MM.1S (cell line): Measurements from ENCODE around the gene SAMD5.

Experiments
- DNase-seq: peaks from one replicate; pipeline ENCODE4 v3.0.0-alpha.2; 2015
- H2AFZ ChIP-seq: fragments of 300-600 bp; sonication (generic); 2 replicates; pipeline ENCODE4 v1.6.0; 2016; ENCODE audit warnings: antibody characterized with exemption, low read length
- H3F3A ChIP-seq: fragments of 300-600 bp; sonication (generic); 2 replicates; pipeline ENCODE4 v1.6.1; 2016; ENCODE audit warnings: mild to moderate bottlenecking, antibody characterized with exemption, low read length, moderate library complexity, mixed read lengths; ENCODE audit not compliant: insufficient read depth
- H3K27ac ChIP-seq: fragments of 300-600 bp; sonication (generic); 2 replicates; pipeline ENCODE4 v1.5.1; 2016; ENCODE audit warnings: mild to moderate bottlenecking, low read length
- H3K27me3 ChIP-seq: fragments of 300-600 bp; sonication (generic); replicated peaks from 2 replicates; pipeline ENCODE4 v1.6.0; 2016; ENCODE audit warnings: low read length; ENCODE audit not compliant: insufficient read depth
- H3K36me3 ChIP-seq: fragments of 300-600 bp; sonication (generic); replicated peaks from 2 replicates; pipeline ENCODE4 v1.6.1; 2016; ENCODE audit warnings: mild to moderate bottlenecking, low read length, mixed read lengths; ENCODE audit not compliant: insufficient read depth
- H3K4me1 ChIP-seq: fragments of 300-600 bp; sonication (generic); 2 replicates; pipeline ENCODE4 v1.6.1; 2016; ENCODE audit warnings: low read length, mixed read lengths
- H3K4me2 ChIP-seq: fragments of 300-600 bp; sonication (generic); 2 replicates; pipeline ENCODE4 v1.6.0; 2016; ENCODE audit warnings: low read depth, low read length
- H3K4me3 ChIP-seq: fragments of 300-600 bp; sonication (generic); 2 replicates; pipeline ENCODE4 v1.5.1; 2016; ENCODE audit warnings: low read length, mixed read lengths
- H3K79me2 ChIP-seq: fragments of 300-600 bp; sonication (generic); 2 replicates; pipeline ENCODE4 v1.6.1; 2016; ENCODE audit warnings: mixed run types, low read length, mixed read lengths
- H3K9ac ChIP-seq: fragments of 300-600 bp; sonication (generic); 2 replicates; pipeline ENCODE4 v1.6.1; 2016; ENCODE audit warnings: low read length, mixed read lengths
- H3K9me2 ChIP-seq: fragments of 300-600 bp; sonication (generic); replicated peaks from 2 replicates; pipeline ENCODE4 v1.6.1; 2016; ENCODE audit warnings: mild to moderate bottlenecking, low read length, mixed read lengths; ENCODE audit not compliant: insufficient read depth
- H3K9me3 ChIP-seq: fragments of 300-600 bp; sonication (generic); replicated peaks from 2 replicates; pipeline ENCODE4 v1.6.1; 2016; ENCODE audit warnings: mild to moderate bottlenecking, low read length, mixed read lengths; ENCODE audit not compliant: insufficient read depth
- H4K20me1 ChIP-seq: fragments of 300-600 bp; sonication (generic); 2 replicates; pipeline ENCODE4 v1.6.1; 2016; ENCODE audit warnings: mild to moderate bottlenecking, low read length, moderate library complexity, mixed read lengths; ENCODE audit not compliant: insufficient read depth
- CTCF ChIP-seq: fragments of 300-600 bp; sonication (generic); IDR thresholded peaks from 2 replicates; pipeline ENCODE4 v1.5.1; 2016; ENCODE audit warnings: antibody characterized with exemption, low read length, mixed read lengths
- EZH2 ChIP-seq: fragments of 300-600 bp; sonication (generic); optimal IDR thresholded peaks from 2 replicates; pipeline ENCODE3; 2017; ENCODE audit warnings: low read depth, mild to moderate bottlenecking, antibody characterized with exemption, low read length, mixed read lengths
- EZH2phosphoT487 ChIP-seq: fragments of 300-600 bp; sonication (generic); IDR thresholded peaks from 2 replicates; pipeline ENCODE4 v1.6.1; 2018; ENCODE audit warnings: antibody characterized with exemption, low read length

Gene SAMD5

GRCh38 chr6:147528511-147529145 lies 20.1 kb downstream of the SAMD5 start:
- H3K36me3 ChIP-seq = no peaks in the 10 kb centered on the region
- no peaks in the 10 kb centered on the region for H3K27me3 ChIP-seq
- peaks cover 5% of the 10 kb centered on the region; the same call in 1 of the 2 replicates for H3K4me1 ChIP-seq
- H4K20me1 ChIP-seq = no peaks in the 10 kb centered on the region
- peak; percentile 27 for DNase-seq
- H3K79me2 ChIP-seq = no peaks in the 10 kb centered on the region
- no peak overlapping the region for H3K27ac ChIP-seq
- no peak overlapping the region for H3K4me2 ChIP-seq
- no peak for TF ChIP-seq EZH2
- TF ChIP-seq CTCF = no peak
- TF ChIP-seq EZH2phosphoT487 = no peak
- peaks cover 4% of the 10 kb centered on the region; the same call in 1 of the 2 replicates for H3F3A ChIP-seq
- no peak overlapping the region for H3K4me3 ChIP-seq
- no peak overlapping the region for H3K9ac ChIP-seq
- H3K9me3 ChIP-seq = no peaks in the 10 kb centered on the region
- no peaks in the 10 kb centered on the region for H3K9me2 ChIP-seq
- H2AFZ ChIP-seq = no peak overlapping the region

DNA sequence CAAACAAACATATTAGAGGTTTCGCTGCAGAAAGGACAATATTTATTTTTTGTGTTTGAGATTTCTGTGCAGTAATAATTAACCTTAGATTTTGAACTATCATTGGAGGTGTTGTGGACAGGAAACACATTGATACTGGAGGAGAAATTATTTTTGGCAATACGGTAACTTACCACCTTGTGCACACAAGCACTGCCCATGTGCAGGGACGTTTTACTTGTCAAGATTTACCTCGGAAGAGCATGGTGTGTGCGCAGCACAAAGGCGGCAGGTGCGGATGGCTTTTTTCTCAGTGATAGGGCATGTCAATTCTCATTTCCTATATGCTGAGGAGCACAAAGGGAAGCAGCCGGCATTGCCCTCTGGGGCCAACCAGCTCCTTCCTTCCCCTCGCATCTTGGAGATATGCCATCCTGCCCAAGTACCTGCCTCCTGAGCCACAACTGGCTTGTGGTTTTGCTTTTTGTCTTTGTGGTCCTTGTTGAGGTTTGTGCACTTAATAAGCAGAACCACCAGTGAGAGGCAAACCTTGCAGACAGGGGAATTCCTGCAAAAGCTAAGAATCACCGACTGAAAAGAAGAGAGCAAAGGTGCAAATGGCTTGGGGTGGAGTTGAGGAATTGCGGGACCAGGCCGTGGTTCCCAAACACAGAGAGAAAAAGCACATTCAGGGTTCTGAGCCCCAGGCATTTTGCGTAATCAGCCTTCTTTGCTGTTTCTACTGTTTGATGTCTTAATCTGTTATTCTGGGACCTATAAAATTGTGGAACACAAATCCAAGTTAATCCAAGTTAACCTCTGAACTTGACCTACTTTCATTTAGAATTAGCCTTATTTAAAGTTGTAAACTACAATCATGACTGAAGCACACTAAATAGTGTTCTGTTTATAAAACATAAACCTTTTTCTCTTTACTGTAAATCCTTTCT lies 21.9 kb downstream of the SAMD5 start:
- no peaks in the 10 kb centered on the region for H3K27me3 ChIP-seq
- H3K4me2 ChIP-seq = peak overlapping the region; percentile 41; the same call in 1 of the 2 replicates
- no peak overlapping the region for H3K9ac ChIP-seq
- H3K9me2 ChIP-seq = no peaks in the 10 kb centered on the region
- no peak for TF ChIP-seq EZH2
- no peak for TF ChIP-seq EZH2phosphoT487
- TF ChIP-seq CTCF = no peak
- H2AFZ ChIP-seq = no peak overlapping the region
- H3K79me2 ChIP-seq = no peaks in the 10 kb centered on the region
- no peaks in the 10 kb centered on the region for H3K36me3 ChIP-seq
- DNase-seq = peak; percentile 83
- H4K20me1 ChIP-seq = no peaks in the 10 kb centered on the region
- H3K4me1 ChIP-seq = peaks cover 5% of the 10 kb centered on the region; the same call in 1 of the 2 replicates
- no peaks in the 10 kb centered on the region for H3K9me3 ChIP-seq
- no peak overlapping the region for H3K4me3 ChIP-seq
- H3F3A ChIP-seq = peaks cover 4% of the 10 kb centered on the region; the same call in 1 of the 2 replicates
- H3K27ac ChIP-seq = no peak overlapping the region

GRCh38 chr6:147531321-147531720 lies 22.8 kb downstream of the SAMD5 start:
- no peaks in the 10 kb centered on the region for H3K27me3 ChIP-seq
- DNase-seq = no peak
- no peak overlapping the region for H3K4me2 ChIP-seq
- H4K20me1 ChIP-seq = no peaks in the 10 kb centered on the region
- H3K27ac ChIP-seq = no peak overlapping the region
- H3K9me3 ChIP-seq = no peaks in the 10 kb centered on the region
- H3K79me2 ChIP-seq = no peaks in the 10 kb centered on the region
- no peaks in the 10 kb centered on the region for H3K36me3 ChIP-seq
- peaks cover 5% of the 10 kb centered on the region; the same call in 1 of the 2 replicates for H3K4me1 ChIP-seq
- no peak overlapping the region for H3K9ac ChIP-seq
- H3K9me2 ChIP-seq = no peaks in the 10 kb centered on the region
- TF ChIP-seq EZH2 = no peak
- no peak overlapping the region for H2AFZ ChIP-seq
- H3F3A ChIP-seq = peaks cover 4% of the 10 kb centered on the region; the same call in 1 of the 2 replicates
- no peak overlapping the region for H3K4me3 ChIP-seq
